Right lobe of liver (tissue), 6 donors: Measurements from ENCODE around the gene TIMP4. TPM values are rescaled to one million over a fixed set of nuclear protein-coding genes. Genes with fewer than 3 reads are reported as not detected.

Experiments used
- ATAC-seq, 4 donors: fragments of 200-7000 bp; cut with Tn5 transposase; one replicate each; pipeline ENCODE4 v1.9.1; 2020; ENCODE audit warnings: mild to moderate bottlenecking in 4 of 4, moderate library complexity in 4 of 4
- DNase-seq, 3 donors: peaks; one replicate each; pipeline ENCODE4 v3.0.0-alpha.2; 2020
- H3K27ac ChIP-seq, 3 donors: fragments of 200-600 bp; one replicate each; pipeline ENCODE4 v1.8.0; 2022
- H3K27me3 ChIP-seq, 2 donors: fragments of 200-600 bp; one replicate each; pipeline ENCODE4 v1.8.0; 2022
- H3K36me3 ChIP-seq, 4 donors: fragments of 200-600 bp; sonication (generic) in 1 of 4; one replicate each; pipeline versions ENCODE4 v1.5.1 to v1.8.0; 2017 to 2022; ENCODE audit warnings: control low read depth in 1 of 4
- H3K4me1 ChIP-seq, 4 donors: fragments of 200-600 bp; sonication (generic) in 1 of 4; one replicate each; pipeline versions ENCODE4 v1.5.1 to v1.8.0; 2017 to 2022; ENCODE audit warnings: control low read depth in 1 of 4
- H3K4me3 ChIP-seq, 3 donors: fragments of 200-600 bp; one replicate each; pipeline ENCODE4 v1.8.0; 2022
- H3K9me3 ChIP-seq, 4 donors: fragments of 200-600 bp; sonication (generic) in 1 of 4; one replicate each; pipeline versions ENCODE4 v1.5.1 to v1.8.0; 2017 to 2022; ENCODE audit warnings: control low read depth in 1 of 4
- POLR2A ChIP-seq: fragments of 450-650 bp; IDR thresholded peaks from one replicate; pipeline ENCODE4 v1.6.1; 2017; ENCODE audit warnings: antibody characterized with exemption, mild to moderate bottlenecking
- WGBS: methylation state at CpG from one replicate; pipeline ENCODE4 v1.1.6; 2018; ENCODE audit warnings: low coverage, low lambda C conversion rate; ENCODE audit not compliant: insufficient coverage; ENCODE audit errors: missing lambda C conversion rate; 5-methylcytosine and 5-hydroxymethylcytosine counted together
- intact Hi-C, 2 donors: fragments of 100-400 bp; cut with DNase I; formaldehyde crosslinking; loops; one replicate each; pipeline versions ENCODE4 v1.11.2 to v1.14.1; 2022
- total RNA-seq, 6 experiments: library from RNA; depleted of rRNA in 2 of 6; stranded (reverse); fragments of >200 nt in 2 of 6; fragmentation: NEBNext Ultra II Directional in 3 of 6; extraction: Animal tissue kit (Norgen Biotek cat#: 25700) in 3 of 6; gene quantifications; one replicate each; pipeline versions ENCODE4 v1.1.0 to v1.2.4, GENCODE V29; 2016 to 2023
- TF ChIP-seq, protein P1 (sequence below), 4 donors: fragments of 200-600 bp in 3 of 4; fragments of 450-650 bp in 1 of 4; IDR thresholded peaks; one replicate each; pipeline versions ENCODE4 v1.5.1 to v1.8.0; 2016 to 2022; ENCODE audit warnings: antibody characterized with exemption in 4 of 4, mild to moderate bottlenecking in 2 of 4
- donor health status: DM: no; HTN: yes; CAD: no.
- donor health status: DM: no; HTN: no; CAD: no.
- donor health status: DM: no; HTN: no; CAD: no.
- donor health status: DM: no; HTN: yes; CAD: no.
- donor health status: DM: no; HTN: yes; CAD: no.

The TIMP4 gene
- total RNA-seq, 6 experiments from 2014 or later = 0.35 to 2.2 (median 0.66) TPM; not detected in 1

DNA sequence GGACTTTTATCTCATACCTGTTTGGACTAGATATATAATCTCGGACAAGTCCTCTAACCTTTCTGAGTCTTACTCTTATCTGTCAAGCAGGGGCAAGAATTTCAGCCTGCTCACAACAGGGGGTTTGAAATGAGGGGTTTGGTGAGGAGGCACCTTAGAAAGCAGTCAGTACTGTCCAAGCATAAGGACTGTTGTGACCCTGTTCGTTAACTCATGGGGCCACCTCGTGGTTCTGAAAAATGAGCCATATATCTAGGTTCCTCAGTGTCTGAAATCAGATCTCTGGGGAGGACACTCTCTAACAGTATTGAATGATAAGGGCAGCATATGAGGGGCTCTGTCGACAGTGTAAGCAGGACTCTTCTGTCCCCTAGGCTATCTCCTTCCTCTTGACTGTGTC, 7.2 kb upstream of the TIMP4 start:
- intact Hi-C loops = no loop called here
- no peak for TF ChIP-seq POLR2A
- Histone ChIP-seq H3K9me3 (no peaks in the 10 kb centered on the region), H3K27me3 (no peaks in the 10 kb centered on the region), H3K27ac (no peak overlapping the region), H3K4me3 (no peak overlapping the region), H3K36me3 (no peaks in the 10 kb centered on the region), H3K4me1 (no peaks in the 10 kb centered on the region)
- WGBS = 68% methylated on average over 4 of the region's 4 CpGs
- DNase-seq (peak in 1 of 3 donors; percentile 19), ATAC-seq (peak in 1 of 4 donors; percentile 62)

DNA sequence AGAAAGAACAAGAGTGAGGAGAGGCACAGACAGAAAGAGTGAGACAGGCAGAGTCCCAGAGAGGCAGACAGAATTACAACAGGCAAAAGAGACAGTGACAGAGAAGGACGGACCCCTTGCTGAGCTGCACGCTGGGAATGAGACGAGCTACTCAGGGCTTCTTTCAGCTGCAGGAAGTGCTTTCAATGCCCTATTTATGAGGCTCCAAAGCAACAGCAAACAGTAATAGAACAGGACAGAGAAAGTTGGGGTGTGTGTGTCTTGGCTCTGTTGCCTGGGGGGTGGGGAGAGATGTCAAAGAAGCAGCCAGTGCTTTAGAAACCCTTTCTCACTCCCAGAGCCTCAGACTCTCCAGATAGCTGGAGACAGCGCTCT, 502 bp upstream of the TIMP4 start:
- intact Hi-C loops = no loop called here
- peak in 2 of 4 donors; percentile 6 to 7 for ATAC-seq
- 51% methylated on average over 2 of the region's 4 CpGs for WGBS

DNA sequence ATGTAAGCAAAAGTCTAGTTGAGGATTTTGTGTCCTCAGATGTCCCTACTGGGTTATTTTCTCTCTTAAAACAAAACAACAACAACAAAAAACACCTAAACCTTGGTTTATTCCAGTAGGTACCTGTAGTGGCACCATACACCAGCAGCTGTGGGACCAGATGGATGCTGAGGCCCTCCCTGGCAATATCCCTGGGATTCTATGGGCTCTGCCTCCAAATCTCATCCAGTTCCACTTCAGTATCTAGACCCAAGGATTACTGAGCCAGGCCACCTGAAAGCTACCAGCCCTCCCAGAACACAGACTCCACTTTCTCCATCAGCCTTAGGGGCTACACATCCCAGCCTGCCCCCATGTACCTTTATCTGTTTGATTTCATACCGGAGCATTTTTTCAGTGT, 1.7 kb downstream of the TIMP4 start:
- WGBS = 100% methylated on average over 1 of the region's 1 CpG
- intact Hi-C loops = no loop called here
- TF ChIP-seq, protein P1, sequence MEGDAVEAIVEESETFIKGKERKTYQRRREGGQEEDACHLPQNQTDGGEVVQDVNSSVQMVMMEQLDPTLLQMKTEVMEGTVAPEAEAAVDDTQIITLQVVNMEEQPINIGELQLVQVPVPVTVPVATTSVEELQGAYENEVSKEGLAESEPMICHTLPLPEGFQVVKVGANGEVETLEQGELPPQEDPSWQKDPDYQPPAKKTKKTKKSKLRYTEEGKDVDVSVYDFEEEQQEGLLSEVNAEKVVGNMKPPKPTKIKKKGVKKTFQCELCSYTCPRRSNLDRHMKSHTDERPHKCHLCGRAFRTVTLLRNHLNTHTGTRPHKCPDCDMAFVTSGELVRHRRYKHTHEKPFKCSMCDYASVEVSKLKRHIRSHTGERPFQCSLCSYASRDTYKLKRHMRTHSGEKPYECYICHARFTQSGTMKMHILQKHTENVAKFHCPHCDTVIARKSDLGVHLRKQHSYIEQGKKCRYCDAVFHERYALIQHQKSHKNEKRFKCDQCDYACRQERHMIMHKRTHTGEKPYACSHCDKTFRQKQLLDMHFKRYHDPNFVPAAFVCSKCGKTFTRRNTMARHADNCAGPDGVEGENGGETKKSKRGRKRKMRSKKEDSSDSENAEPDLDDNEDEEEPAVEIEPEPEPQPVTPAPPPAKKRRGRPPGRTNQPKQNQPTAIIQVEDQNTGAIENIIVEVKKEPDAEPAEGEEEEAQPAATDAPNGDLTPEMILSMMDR (IDR thresholded peaks at IDR 0.05) = no peak
- no peak for TF ChIP-seq POLR2A
- ATAC-seq (no peak), DNase-seq (no peak)
- H3K9me3 ChIP-seq = no peaks in the 10 kb centered on the region
- H3K36me3 ChIP-seq = no peaks in the 10 kb centered on the region
- peaks cover 0 to 4% (median 0%) of the 10 kb centered on the region in 4 donors for H3K4me1 ChIP-seq
- H3K27me3 ChIP-seq = no peaks in the 10 kb centered on the region
- H3K27ac ChIP-seq = no peak overlapping the region
- no peak overlapping the region for H3K4me3 ChIP-seq

More for the DNA sequence above, 502 bp upstream of the TIMP4 start:
- Histone ChIP-seq H3K27ac (no peak overlapping the region), H3K27me3 (no peaks in the 10 kb centered on the region), H3K4me1 (peaks cover 0 to 4% (median 0%) of the 10 kb centered on the region in 4 donors), H3K36me3 (no peaks in the 10 kb centered on the region), H3K9me3 (no peaks in the 10 kb centered on the region), H3K4me3 (no peak overlapping the region)
- DNase-seq = no peak
- no peak for TF ChIP-seq POLR2A
- TF ChIP-seq, protein P1 (IDR thresholded peaks at IDR 0.05) = no peak

DNA sequence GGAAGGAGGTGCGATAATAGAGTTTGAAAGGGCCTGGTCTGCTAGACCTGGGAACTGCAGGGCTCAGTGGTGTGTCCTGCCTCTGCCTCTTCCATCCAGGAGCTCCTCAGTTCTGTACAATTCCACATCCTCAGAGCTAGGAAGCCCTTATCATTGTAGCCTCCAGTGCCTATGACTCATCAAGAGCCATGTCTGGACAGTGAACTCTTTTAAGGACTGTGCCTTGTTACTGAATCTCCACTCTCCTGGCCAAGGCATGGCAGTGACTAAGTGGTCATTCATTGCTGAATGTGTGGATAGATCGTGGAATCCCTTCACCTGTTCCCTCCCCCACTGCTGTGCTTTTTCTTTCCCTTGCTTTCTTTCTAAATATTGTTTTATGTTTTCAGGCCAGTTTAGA, 2.9 kb downstream of the TIMP4 start:
- H3K4me1 ChIP-seq = peaks cover 0 to 4% (median 0%) of the 10 kb centered on the region in 4 donors
- no peaks in the 10 kb centered on the region for H3K9me3 ChIP-seq
- ATAC-seq = peak; percentile 45 to 86 (median 62)
- TF ChIP-seq, protein P1 (IDR thresholded peaks at IDR 0.05) = no peak
- TF ChIP-seq POLR2A = no peak
- H3K27ac ChIP-seq = no peak overlapping the region
- intact Hi-C loops = no loop called here
- H3K36me3 ChIP-seq = no peaks in the 10 kb centered on the region
- no peak overlapping the region for H3K4me3 ChIP-seq
- H3K27me3 ChIP-seq = no peaks in the 10 kb centered on the region
- no peak for DNase-seq
- WGBS = no CpG with 5 or more reads among the region's 2 CpGs

- Histone ChIP-seq H3K36me3 (no peaks in the 10 kb centered on the region), H3K9me3 (no peaks in the 10 kb centered on the region), H3K4me3 (no peak overlapping the region), H3K4me1 (peaks cover 0 to 4% (median 0%) of the 10 kb centered on the region in 4 donors), H3K27ac (no peak overlapping the region), H3K27me3 (no peaks in the 10 kb centered on the region)
- TF ChIP-seq POLR2A = no peak
- TF ChIP-seq, protein P1 (IDR thresholded peaks at IDR 0.05) = no peak
- DNase-seq (no peak), ATAC-seq (no peak)
- intact Hi-C loops = no loop called here
Observed at GRCh38 chr3:12155264-12155663, 3.4 kb downstream of the TIMP4 start.
